Gastroesophageal sphincter (tissue), 3 donors: ENCODE results near the gene CMC2.

Experiments
- EP300 ChIP-seq: sonication (generic); formaldehyde crosslinking; IDR thresholded peaks from one replicate; pipeline ENCODE4 v1.6.1; 2017; ENCODE audit warnings: antibody characterized with exemption, mild to moderate bottlenecking
- POLR2AphosphoS5 ChIP-seq: sonication (generic); formaldehyde crosslinking; IDR thresholded peaks from one replicate; pipeline ENCODE4 v1.6.1; 2017; ENCODE audit warnings: antibody characterized with exemption
- TF ChIP-seq, protein P1 (sequence below), 4 experiments: fragments of 200-600 bp in 2 of 4; fragments of 450-650 bp in 2 of 4; sonication (generic) in 1 of 4; IDR thresholded peaks; one replicate each; pipeline ENCODE4 v1.5.1; 2017 to 2019; ENCODE audit warnings: antibody characterized with exemption in 4 of 4, mild to moderate bottlenecking in 2 of 4, moderate library complexity in 2 of 4

- TF ChIP-seq, protein P1, sequence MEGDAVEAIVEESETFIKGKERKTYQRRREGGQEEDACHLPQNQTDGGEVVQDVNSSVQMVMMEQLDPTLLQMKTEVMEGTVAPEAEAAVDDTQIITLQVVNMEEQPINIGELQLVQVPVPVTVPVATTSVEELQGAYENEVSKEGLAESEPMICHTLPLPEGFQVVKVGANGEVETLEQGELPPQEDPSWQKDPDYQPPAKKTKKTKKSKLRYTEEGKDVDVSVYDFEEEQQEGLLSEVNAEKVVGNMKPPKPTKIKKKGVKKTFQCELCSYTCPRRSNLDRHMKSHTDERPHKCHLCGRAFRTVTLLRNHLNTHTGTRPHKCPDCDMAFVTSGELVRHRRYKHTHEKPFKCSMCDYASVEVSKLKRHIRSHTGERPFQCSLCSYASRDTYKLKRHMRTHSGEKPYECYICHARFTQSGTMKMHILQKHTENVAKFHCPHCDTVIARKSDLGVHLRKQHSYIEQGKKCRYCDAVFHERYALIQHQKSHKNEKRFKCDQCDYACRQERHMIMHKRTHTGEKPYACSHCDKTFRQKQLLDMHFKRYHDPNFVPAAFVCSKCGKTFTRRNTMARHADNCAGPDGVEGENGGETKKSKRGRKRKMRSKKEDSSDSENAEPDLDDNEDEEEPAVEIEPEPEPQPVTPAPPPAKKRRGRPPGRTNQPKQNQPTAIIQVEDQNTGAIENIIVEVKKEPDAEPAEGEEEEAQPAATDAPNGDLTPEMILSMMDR (IDR thresholded peaks at IDR 0.05) = peak in 3 of 4 experiments; percentile 9 to 72 (median 46)
- no peak for TF ChIP-seq EP300
- no peak for TF ChIP-seq POLR2AphosphoS5
These were observed 57.7 kb downstream of the CMC2 start for GRCh38 chr16:80948886-80949493.
